HG02759 (cell line): ENCODE data around the gene FGF19.

Experiments
- ATAC-seq: cut with Tn5 transposase; IDR thresholded peaks from one replicate; pipeline ENCODE4 v1.9.1; 2021; ENCODE audit warnings: mild to moderate bottlenecking, moderate library complexity; ENCODE audit not compliant: unreplicated experiment

FGF19 gene

GRCh38 chr11:69671734-69672465 lies 31.9 kb downstream of the FGF19 start:
- ATAC-seq = no peak

GRCh38 chr11:69670158-69670845 lies 33.5 kb downstream of the FGF19 start:
- ATAC-seq = no peak

- ATAC-seq = no peak
These were observed 34.3 kb downstream of the FGF19 start for GRCh38 chr11:69669486-69669885.

- no peak for ATAC-seq
These were observed 35.9 kb downstream of the FGF19 start for GRCh38 chr11:69667619-69668604.

GRCh38 chr11:69666752-69667536 lies 36.9 kb downstream of the FGF19 start:
- no peak for ATAC-seq

GRCh38 chr11:69666261-69666660 lies 37.6 kb downstream of the FGF19 start:
- no peak for ATAC-seq

- ATAC-seq = no peak
These were observed 38.2 kb downstream of the FGF19 start for GRCh38 chr11:69665669-69666068.

GRCh38 chr11:69664901-69665300 lies 38.9 kb downstream of the FGF19 start:
- ATAC-seq = no peak

GRCh38 chr11:69664103-69664775 lies 39.6 kb downstream of the FGF19 start:
- no peak for ATAC-seq

- ATAC-seq = no peak
These were observed 40.5 kb downstream of the FGF19 start for GRCh38 chr11:69663326-69663725.

- ATAC-seq = no peak
These were observed 41.0 kb downstream of the FGF19 start for GRCh38 chr11:69662806-69663205.

GRCh38 chr11:69662021-69662698 lies 41.7 kb downstream of the FGF19 start:
- no peak for ATAC-seq

- ATAC-seq = no peak
These were observed 42.5 kb downstream of the FGF19 start for GRCh38 chr11:69661413-69661715.

- no peak for ATAC-seq
These were observed 43.8 kb downstream of the FGF19 start for GRCh38 chr11:69660001-69660500.

GRCh38 chr11:69659591-69659990 lies 44.2 kb downstream of the FGF19 start:
- ATAC-seq = no peak

- no peak for ATAC-seq
These were observed 45.0 kb downstream of the FGF19 start for GRCh38 chr11:69658626-69659450.

- no peak for ATAC-seq
These were observed 45.8 kb downstream of the FGF19 start for GRCh38 chr11:69657911-69658625.

GRCh38 chr11:69657456-69657910 lies 46.3 kb downstream of the FGF19 start:
- no peak for ATAC-seq
